Suprapubic skin (tissue), 3 donors: ENCODE results near the gene MYZAP.

Experiments used
- CTCF ChIP-seq, 2 donors: fragments of 200-600 bp in 1 of 2; fragments of 450-650 bp in 1 of 2; sonication (generic) in 1 of 2; IDR thresholded peaks; one replicate each; pipeline ENCODE4 v1.5.1; 2016 to 2019; ENCODE audit warnings: antibody characterized with exemption in 2 of 2, mild to moderate bottlenecking in 1 of 2, moderate library complexity in 1 of 2
- EP300 ChIP-seq: sonication (generic); formaldehyde crosslinking; IDR thresholded peaks from one replicate; pipeline ENCODE4 v1.6.1; 2017; ENCODE audit warnings: antibody characterized with exemption

GRCh38 chr15:57570340-57570739 is 21.4 kb upstream of the MYZAP start:
- TF ChIP-seq CTCF (IDR thresholded peaks at IDR 0.05) (no peak), EP300 (no peak)
